ENCODE results near the gene TSBP1. TPM values are rescaled to one million over a fixed set of nuclear protein-coding genes. Genes with fewer than 3 reads are reported as not detected.

TSBP1 gene, protein sequence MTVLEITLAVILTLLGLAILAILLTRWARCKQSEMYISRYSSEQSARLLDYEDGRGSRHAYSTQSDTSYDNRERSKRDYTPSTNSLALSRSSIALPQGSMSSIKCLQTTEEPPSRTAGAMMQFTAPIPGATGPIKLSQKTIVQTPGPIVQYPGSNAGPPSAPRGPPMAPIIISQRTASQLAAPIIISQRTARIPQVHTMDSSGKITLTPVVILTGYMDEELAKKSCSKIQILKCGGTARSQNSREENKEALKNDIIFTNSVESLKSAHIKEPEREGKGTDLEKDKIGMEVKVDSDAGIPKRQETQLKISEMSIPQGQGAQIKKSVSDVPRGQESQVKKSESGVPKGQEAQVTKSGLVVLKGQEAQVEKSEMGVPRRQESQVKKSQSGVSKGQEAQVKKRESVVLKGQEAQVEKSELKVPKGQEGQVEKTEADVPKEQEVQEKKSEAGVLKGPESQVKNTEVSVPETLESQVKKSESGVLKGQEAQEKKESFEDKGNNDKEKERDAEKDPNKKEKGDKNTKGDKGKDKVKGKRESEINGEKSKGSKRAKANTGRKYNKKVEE
- not detected in 2 replicates for total RNA-seq (2021; fragmentation: NEBNext Ultra II Directional; extraction: Animal tissue kit (Norgen Biotek cat#: 25700))
- polyA plus RNA-seq (2011; rRNA removed), result not detected in 2 replicates
- not detected for polyA plus RNA-seq (2011; cell fraction: cytosol; rRNA removed)
- not detected for polyA plus RNA-seq (2011; cell fraction: nucleus; rRNA removed)
- polyA plus RNA-seq (2012, experiment 1 of 2), result not detected in 4 replicates
- not detected for polyA plus RNA-seq (2012, experiment 2 of 2)
- not detected for polyA plus RNA-seq (2013, experiment 1 of 2)
- polyA plus RNA-seq (2013, experiment 2 of 2), result not detected
- not detected in 2 replicates for polyA minus RNA-seq (2011; rRNA and poly(A)+ RNA removed)
- polyA minus RNA-seq (2011; cell fraction: cytosol; rRNA and poly(A)+ RNA removed), result not detected
- polyA minus RNA-seq (2011; cell fraction: nucleus; rRNA and poly(A)+ RNA removed), result not detected
- long read RNA-seq, experiment 1, result 0 reads
- long read RNA-seq, experiment 2, result 0 reads

DNA sequence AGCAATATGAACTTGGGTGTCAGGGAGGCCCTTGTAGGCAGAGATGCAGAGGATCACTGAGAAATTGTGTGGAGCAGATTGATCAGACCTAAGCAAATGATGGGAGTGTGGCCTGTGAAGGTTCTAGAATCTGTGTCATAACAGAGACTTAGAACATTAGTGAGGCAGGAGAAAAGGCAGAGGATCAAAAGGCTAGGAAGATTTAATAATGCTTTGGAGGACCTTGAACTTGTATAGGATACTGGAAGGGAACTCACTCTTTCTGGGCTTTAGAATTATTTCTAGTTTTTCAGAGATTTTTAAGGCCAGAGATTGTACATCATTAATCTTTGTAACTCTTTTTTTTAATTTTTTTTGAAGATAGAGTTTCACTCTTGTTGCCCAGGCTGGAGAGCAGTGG is at the start of gene TSBP1:
TSS of gene TSBP1 (minus strand) at position 101 of the 400 bp plus-strand sequence. CDS start 197 bp downstream, outside the sequence.
- H3K23me2 ChIP-seq (ENCODE audit: low read depth, low read length), result peaks cover 2% of the 10 kb centered on the region; the same call in 1 of the 2 replicates
- no peaks in the 10 kb centered on the region for H4K20me1 ChIP-seq (replicated peaks in 1 of 2; ENCODE audit: control insufficient read depth in 1 of 2, insufficient read depth in 2 of 2, low read length in 2 of 2)
- no peaks in the 10 kb centered on the region for H3K79me2 ChIP-seq (ENCODE audit: control insufficient read depth in 1 of 2, insufficient read depth in 2 of 2, low read length in 2 of 2)
- no peak within 1 kb of the TSS for H2BK12ac ChIP-seq (ENCODE audit: low read depth, low read length)
- no peak for TF ChIP-seq JUND (IDR thresholded peaks at IDR 0.05; ENCODE audit: low read length)
- no peak for TF ChIP-seq ASH2L (IDR thresholded peaks at IDR 0.05; ENCODE audit: low read length)
- no peak for TF ChIP-seq TAF7 (optimal IDR thresholded peaks at IDR 0.05; ENCODE audit: borderline replicate concordance, low read depth, low read length)
- no peak within 1 kb of the TSS for H3K4ac ChIP-seq (replicated peaks; ENCODE audit: insufficient read length, low read depth, low read length)
- ChIA-PET POLR2A (ENCODE audit: partially characterized antibody) (no interaction called here), CTCF (ENCODE audit: partially characterized antibody) (no interaction called here)
- no peaks in the 10 kb centered on the region for H3K27me3 ChIP-seq (replicated peaks in 1 of 4; ENCODE audit: control insufficient read depth in 3 of 4, extremely low read depth in 1 of 4, insufficient read depth in 3 of 4, low read length in 3 of 4)
- no peak within 1 kb of the TSS for H3K23ac ChIP-seq (ENCODE audit: insufficient read length)
- H2BK120ac ChIP-seq (replicated peaks; ENCODE audit: low read depth, low read length), result no peak within 1 kb of the TSS
- FAIRE-seq (no peak), DNase-seq (ENCODE audit: low read depth in 1 of 2, low spot score in 2 of 2) (no peak)
- H4K8ac ChIP-seq (ENCODE audit: extremely low read depth, insufficient read depth, low read length), result no peak within 1 kb of the TSS
- H4K91ac ChIP-seq (replicated peaks; ENCODE audit: insufficient read length, low read length), result no peak within 1 kb of the TSS
- no peaks in the 10 kb centered on the region for H3K79me1 ChIP-seq (ENCODE audit: low read depth, low read length)
- no peak within 1 kb of the TSS for H3K18ac ChIP-seq (ENCODE audit: extremely low read depth, low read length)
- no peak within 1 kb of the TSS for H2AK5ac ChIP-seq (ENCODE audit: low read depth, low read length)
- no peak within 1 kb of the TSS for H3K14ac ChIP-seq (ENCODE audit: insufficient read length)
- H4K5ac ChIP-seq (ENCODE audit: insufficient read length, low read depth, low read length), result no peak within 1 kb of the TSS
- no peak within 1 kb of the TSS for H2BK20ac ChIP-seq (ENCODE audit: low read length)
- no peaks in the 10 kb centered on the region for H3K4me1 ChIP-seq (replicated peaks in 1 of 4; ENCODE audit: control insufficient read depth in 3 of 4, insufficient read depth in 4 of 4, low read length in 3 of 4)
- no peak within 1 kb of the TSS for H3K4me2 ChIP-seq (ENCODE audit: insufficient read depth in 1 of 2, low read depth in 2 of 2, low read length in 2 of 2)
- no peaks in the 10 kb centered on the region for H3K36me3 ChIP-seq (ENCODE audit: control insufficient read depth in 2 of 4, insufficient read depth in 4 of 4, low read length in 3 of 4)
- H2BK5ac ChIP-seq (ENCODE audit: low read depth, low read length), result no peak within 1 kb of the TSS
- no peak within 1 kb of the TSS for H2AFZ ChIP-seq (ENCODE audit: low read length)
- H2BK15ac ChIP-seq (ENCODE audit: low read length), result no peak within 1 kb of the TSS
- no peaks in the 10 kb centered on the region for H3K9me3 ChIP-seq (ENCODE audit: insufficient read depth in 2 of 2, low read depth in 1 of 2, low read length in 1 of 2)
- H3K4me3 ChIP-seq (ENCODE audit: extremely low read depth in 1 of 4, insufficient read depth in 2 of 4, low read depth in 3 of 4, low read length in 4 of 4), result no peak within 1 kb of the TSS
- no peak within 1 kb of the TSS for H3K56ac ChIP-seq (replicated peaks; ENCODE audit: insufficient read length, low read depth, low read length)
- no peak within 1 kb of the TSS for H3K9ac ChIP-seq (replicated peaks in 1 of 4; ENCODE audit: extremely low read depth in 1 of 4, low read depth in 3 of 4, low read length in 3 of 4)
- H3K27ac ChIP-seq (ENCODE audit: low read depth, low read length), result no peak within 1 kb of the TSS
